ENCODE data around the gene SPACA1.

- TF ChIP-seq CTCF (IDR thresholded peaks at IDR 0.05) (no peak), POLR2A (IDR thresholded peaks at IDR 0.05) (no peak)
These were observed 39.2 kb downstream of the SPACA1 start for GRCh38 chr6:88086792-88087191.
